ENCODE measurements around the gene OOSP3. TPM values are rescaled to one million over a fixed set of nuclear protein-coding genes. Genes with fewer than 3 reads are reported as not detected.

OOSP3 gene
- total and polyA plus RNA-seq, 2 donors (not counting 1 experiment from before 2014, with no cell fraction given): not detected

GRCh38 chr11:59865031-59865430 lies 13.6 kb upstream of the OOSP3 start:
- intact Hi-C loops (cut with micrococcal nuclease): no loop called here
- no peak overlapping the region for H3K27ac Mint-ChIP-seq
- CTCF ChIA-PET: no interaction called here

GRCh38 chr11:59866397-59866796 lies 12.2 kb upstream of the OOSP3 start, which contains the start of gene TCN1:
Gene TCN1, minus strand, starts transcription at chr11:59866487. Its CDS starts 17 bp downstream, at chr11:59866470.
- H4K20me1 ChIP-seq (ENCODE audit: control insufficient read depth, insufficient read depth, low read length, poor library complexity, severe bottlenecking): no peaks in the 10 kb centered on the region
- TF ChIP-seq CTCF (IDR thresholded peaks at IDR 0.05): no peak
- DNase-seq (no peak), ATAC-seq (ENCODE audit: low read depth) (no peak)
- no peaks in the 10 kb centered on the region for H3K79me2 ChIP-seq (ENCODE audit: control insufficient read depth, insufficient read depth, low read length)
- H3K9me3 ChIP-seq (ENCODE audit: control extremely low read depth in 1 of 3, control insufficient read depth in 2 of 3, insufficient read depth in 1 of 3, low read length in 2 of 3): peaks cover 0 to 2% (median 0%) of the 10 kb centered on the region in 3 donors
- no peaks in the 10 kb centered on the region for H3K4me1 Mint-ChIP-seq
- peaks cover 8% of the 10 kb centered on the region for H3K9me3 Mint-ChIP-seq (ENCODE audit: insufficient read depth)
- no peak within 1 kb of the TSS for H2AFZ ChIP-seq (ENCODE audit: insufficient read depth, low read depth, low read length, poor library complexity, severe bottlenecking)
- no peak within 1 kb of the TSS for H3K9ac ChIP-seq (ENCODE audit: low read length)
- H3K27me3 Mint-ChIP-seq: peaks cover 17% of the 10 kb centered on the region
- H3K4me3 ChIP-seq (ENCODE audit: control extremely low read depth in 1 of 5, extremely low read depth in 1 of 5, insufficient read depth in 1 of 5, low read depth in 2 of 5, low read length in 4 of 5): no peak within 1 kb of the TSS
- CTCF ChIA-PET: no interaction called here
- POLR2A ChIA-PET: no interaction called here
- no peaks in the 10 kb centered on the region for H3K4me1 ChIP-seq (ENCODE audit: control insufficient read depth in 2 of 2, insufficient read depth in 2 of 2, low read length in 2 of 2)
- no peaks in the 10 kb centered on the region for H3K36me3 ChIP-seq (replicated peaks in 1 of 2; ENCODE audit: control extremely low read depth in 1 of 2, control insufficient read depth in 1 of 2, extremely low read depth in 1 of 2, insufficient read depth in 2 of 2, low read length in 1 of 2)
- WGBS (ENCODE audit: insufficient coverage): no CpG with 5 or more reads among the region's 3 CpGs
- H3K27ac Mint-ChIP-seq: no peak within 1 kb of the TSS
- H3K4me2 ChIP-seq (replicated peaks; ENCODE audit: low read depth, low read length, poor library complexity, severe bottlenecking): no peak within 1 kb of the TSS
- no peak within 1 kb of the TSS for H3K27ac ChIP-seq (ENCODE audit: low read length in 2 of 2)
- H3K27me3 ChIP-seq (replicated peaks in 1 of 4; ENCODE audit: control extremely low read depth in 1 of 4, control insufficient read depth in 3 of 4, insufficient read depth in 4 of 4, low read length in 3 of 4): no peaks in the 10 kb centered on the region
- H3K4me3 Mint-ChIP-seq: no peak within 1 kb of the TSS
- intact Hi-C loops (cut with micrococcal nuclease): no loop called here

More at GRCh38 chr11:59865031-59865430, 13.6 kb upstream of the OOSP3 start:
- TF ChIP-seq EZH2 (IDR thresholded peaks at IDR 0.05; ENCODE audit: borderline replicate concordance, insufficient read depth, low read depth, low read length, poor library complexity, severe bottlenecking): no peak
- TF ChIP-seq CTCF (IDR thresholded peaks at IDR 0.05): no peak
- Histone ChIP-seq H2AFZ (ENCODE audit: insufficient read depth, low read depth, low read length, poor library complexity, severe bottlenecking) (no peak overlapping the region), H3K9me3 (ENCODE audit: control extremely low read depth in 1 of 3, control insufficient read depth in 2 of 3, insufficient read depth in 1 of 3, low read length in 2 of 3) (peaks cover 0 to 2% (median 0%) of the 10 kb centered on the region in 3 donors), H4K20me1 (ENCODE audit: control insufficient read depth, insufficient read depth, low read length, poor library complexity, severe bottlenecking) (no peaks in the 10 kb centered on the region), H3K4me2 (replicated peaks; ENCODE audit: low read depth, low read length, poor library complexity, severe bottlenecking) (no peak overlapping the region), H3K79me2 (ENCODE audit: control insufficient read depth, insufficient read depth, low read length) (no peaks in the 10 kb centered on the region), H3K36me3 (replicated peaks in 1 of 2; ENCODE audit: control extremely low read depth in 1 of 2, control insufficient read depth in 1 of 2, extremely low read depth in 1 of 2, insufficient read depth in 2 of 2, low read length in 1 of 2) (no peaks in the 10 kb centered on the region), H3K4me3 (ENCODE audit: control extremely low read depth in 1 of 5, extremely low read depth in 1 of 5, insufficient read depth in 1 of 5, low read depth in 2 of 5, low read length in 4 of 5) (no peak overlapping the region), H3K9ac (ENCODE audit: low read length) (no peak overlapping the region), H3K27me3 (replicated peaks in 1 of 4; ENCODE audit: control extremely low read depth in 1 of 4, control insufficient read depth in 3 of 4, insufficient read depth in 4 of 4, low read length in 3 of 4) (no peaks in the 10 kb centered on the region), H3K27ac (ENCODE audit: low read length in 2 of 2) (no peak overlapping the region), H3K4me1 (ENCODE audit: control insufficient read depth in 2 of 2, insufficient read depth in 2 of 2, low read length in 2 of 2) (no peaks in the 10 kb centered on the region)
- peaks cover 4% of the 10 kb centered on the region for H3K9me3 Mint-ChIP-seq (ENCODE audit: insufficient read depth)
- peaks cover 15% of the 10 kb centered on the region for H3K27me3 Mint-ChIP-seq
- DNase-seq (no peak), ATAC-seq (ENCODE audit: low read depth) (no peak)
- H3K4me1 Mint-ChIP-seq: no peaks in the 10 kb centered on the region
- POLR2A ChIA-PET: no interaction called here
- WGBS (ENCODE audit: insufficient coverage): no CpG with 5 or more reads among the region's 1 CpG
- H3K4me3 Mint-ChIP-seq: no peak overlapping the region

Measured in B cell (primary cell).